GM13976 (cell line): ENCODE results near the gene PIR.

Experiments
- DNase-seq: peaks from one replicate; pipeline ENCODE4 v3.0.0; 2012; ENCODE audit warnings: low spot score
- in situ Hi-C: fragments of 300-500 bp; cut with MboI; formaldehyde crosslinking; loops from one replicate; pipeline ENCODE4 v1.12.0; 2022; ENCODE audit warnings: low sequenced_read_pairs, mixed read lengths, inconsistent platforms; ENCODE audit not compliant: unreplicated experiment
- TF ChIP-seq, protein P1 (sequence below): IDR thresholded peaks from 2 replicates; pipeline ENCODE4 v1.5.1; 2012; ENCODE audit warnings: borderline replicate concordance, mild to moderate bottlenecking; ENCODE audit not compliant: insufficient read depth; ENCODE audit errors: extremely low read depth, missing control alignments, control extremely low read depth

PIR gene

DNA sequence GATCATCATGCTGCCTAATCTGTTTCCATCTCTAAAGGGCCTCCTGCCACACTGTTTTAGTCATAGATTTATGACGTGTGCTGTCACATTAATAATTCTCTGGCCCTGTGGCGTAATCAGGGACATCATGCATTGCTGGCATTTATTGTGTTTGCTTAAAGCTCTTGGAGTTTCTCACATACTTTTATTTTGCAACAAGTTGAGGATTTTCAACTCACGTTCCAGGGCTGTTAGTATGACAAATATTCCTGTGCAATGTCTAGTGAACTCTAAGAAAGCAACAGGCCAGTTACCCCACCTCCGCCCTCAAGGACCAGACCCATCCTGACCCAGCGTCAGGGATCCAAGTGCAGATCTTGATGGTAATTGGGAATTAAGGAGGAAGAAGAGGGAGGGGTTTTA is 150.1 kb downstream of the PIR start:
- in situ Hi-C loops, result loop anchor here (10.0 kb wide), 2 partner anchors 132 to 232 kb away; no protein-coding TSS in a partner anchor
- DNase-seq, result no peak
- TF ChIP-seq, protein P1, sequence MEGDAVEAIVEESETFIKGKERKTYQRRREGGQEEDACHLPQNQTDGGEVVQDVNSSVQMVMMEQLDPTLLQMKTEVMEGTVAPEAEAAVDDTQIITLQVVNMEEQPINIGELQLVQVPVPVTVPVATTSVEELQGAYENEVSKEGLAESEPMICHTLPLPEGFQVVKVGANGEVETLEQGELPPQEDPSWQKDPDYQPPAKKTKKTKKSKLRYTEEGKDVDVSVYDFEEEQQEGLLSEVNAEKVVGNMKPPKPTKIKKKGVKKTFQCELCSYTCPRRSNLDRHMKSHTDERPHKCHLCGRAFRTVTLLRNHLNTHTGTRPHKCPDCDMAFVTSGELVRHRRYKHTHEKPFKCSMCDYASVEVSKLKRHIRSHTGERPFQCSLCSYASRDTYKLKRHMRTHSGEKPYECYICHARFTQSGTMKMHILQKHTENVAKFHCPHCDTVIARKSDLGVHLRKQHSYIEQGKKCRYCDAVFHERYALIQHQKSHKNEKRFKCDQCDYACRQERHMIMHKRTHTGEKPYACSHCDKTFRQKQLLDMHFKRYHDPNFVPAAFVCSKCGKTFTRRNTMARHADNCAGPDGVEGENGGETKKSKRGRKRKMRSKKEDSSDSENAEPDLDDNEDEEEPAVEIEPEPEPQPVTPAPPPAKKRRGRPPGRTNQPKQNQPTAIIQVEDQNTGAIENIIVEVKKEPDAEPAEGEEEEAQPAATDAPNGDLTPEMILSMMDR, result no peak

DNA sequence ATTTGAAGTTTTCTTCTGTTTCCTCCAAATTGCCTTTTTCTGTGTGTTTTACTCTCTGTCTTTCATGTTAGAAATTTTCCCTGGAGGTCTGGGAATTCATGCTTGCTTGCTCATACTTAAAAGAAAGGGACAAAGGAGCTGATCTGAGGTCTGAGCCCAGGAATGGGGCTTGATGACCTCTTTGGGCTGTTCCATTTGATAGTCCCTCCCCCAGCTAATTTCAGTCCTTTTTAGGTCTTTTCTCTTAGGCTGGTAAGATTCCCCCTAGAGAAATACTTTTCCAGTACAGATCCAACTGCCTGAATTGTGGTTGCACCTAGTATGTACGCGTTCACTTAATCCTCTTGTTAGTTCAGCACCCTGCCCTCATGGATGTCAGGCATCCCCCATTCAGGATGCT is 152.3 kb downstream of the PIR start:
- TF ChIP-seq, protein P1, result no peak

DNA sequence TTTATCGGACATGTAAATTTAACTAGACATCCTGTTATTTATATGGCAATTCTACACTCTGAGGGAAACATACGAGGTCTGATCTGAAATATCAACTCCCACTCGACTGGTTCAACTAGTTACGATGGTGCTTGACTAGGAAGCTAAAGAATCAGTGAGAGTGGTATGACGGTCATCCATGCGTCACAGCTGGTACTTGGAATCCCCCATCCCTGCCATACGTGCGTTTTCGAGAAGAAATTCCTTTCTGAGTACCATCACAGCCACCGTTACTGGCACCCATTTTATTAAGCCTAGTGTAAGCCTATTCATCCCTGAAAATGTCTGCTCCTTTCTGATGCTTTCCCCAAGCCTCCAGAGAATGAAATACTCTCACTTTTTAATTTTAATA is 157.1 kb downstream of the PIR start:
- in situ Hi-C loops, result no loop called here
- DNase-seq, result no peak
- TF ChIP-seq, protein P1, result no peak

More for the DNA sequence above, 152.3 kb downstream of the PIR start:
- DNase-seq, result no peak
- in situ Hi-C loops, result loop anchor here (10.0 kb wide), 2 partner anchors 134 to 234 kb away; no protein-coding TSS in a partner anchor

DNA sequence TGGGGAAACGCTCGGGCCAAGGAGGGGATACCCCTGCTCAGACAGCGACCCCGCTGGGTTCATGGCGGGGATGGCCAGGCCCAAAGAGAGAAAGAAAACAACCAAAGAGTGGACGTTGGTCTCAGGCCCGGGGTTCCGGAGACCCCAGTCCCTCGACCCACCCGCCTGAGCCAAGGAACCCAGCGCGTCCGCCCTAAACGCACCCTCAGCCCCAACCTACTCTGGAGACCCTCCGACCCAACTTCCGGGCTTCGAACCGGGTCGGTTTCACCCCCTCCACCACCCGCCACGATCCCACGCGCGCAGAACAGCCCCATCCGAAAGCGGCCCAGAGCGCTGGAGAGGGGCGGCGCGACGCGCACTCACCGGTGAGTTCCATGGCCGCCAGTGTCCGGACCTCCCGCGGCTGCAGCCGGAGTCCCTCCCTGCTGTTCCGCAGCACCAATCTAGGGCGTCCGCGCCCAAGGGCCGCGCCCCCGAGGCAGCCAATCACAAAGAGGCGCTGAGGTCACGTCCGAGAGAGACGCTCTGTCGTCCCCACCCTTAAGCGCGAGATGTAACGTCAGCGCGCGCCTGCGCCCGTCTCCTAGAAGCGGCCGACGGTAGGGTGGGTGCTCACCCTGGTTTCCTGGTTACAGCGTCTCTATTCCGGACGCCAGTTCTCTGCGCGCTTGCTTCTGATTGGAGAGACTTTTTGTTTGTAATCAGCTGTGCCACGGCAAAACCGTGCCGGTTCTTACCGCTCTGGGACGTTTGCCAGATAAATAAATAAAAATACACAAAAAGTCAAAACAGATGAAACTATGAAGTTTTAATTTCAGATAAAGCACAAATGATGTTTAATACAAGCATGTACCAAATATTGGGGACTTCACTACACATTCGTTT is 157.8 kb downstream of the PIR start, which contains the start of gene PIGA:
Gene PIGA, minus strand, starts transcription at position 389 of the 888 bp plus-strand sequence. CDS start 3,593 bp downstream, outside the sequence.
- TF ChIP-seq, protein P1, result no peak
- in situ Hi-C loops, result no loop called here
- DNase-seq, result peak; percentile 91
